Fibroblast of the conjunctiva (primary cell): Measurements from ENCODE around the gene AMT.
A peak's percentile ranks its signal among the peaks of the same experiment; 100 is the strongest.

Experiments
- DNase-seq: peaks from one replicate; pipeline ENCODE4 v3.0.0-alpha.2; 2010; ENCODE audit warnings: low read depth

Gene AMT

GRCh38 chr3:49388289-49388820, 33.9 kb downstream of the AMT start:
- DNase-seq: no peak

GRCh38 chr3:49387721-49388120, 34.6 kb downstream of the AMT start:
- no peak for DNase-seq

GRCh38 chr3:49386056-49386756, 36.1 kb downstream of the AMT start:
- DNase-seq: no peak

- DNase-seq: no peak
These were observed 36.7 kb downstream of the AMT start for GRCh38 chr3:49385617-49386016.

- no peak for DNase-seq
These were observed 38.9 kb downstream of the AMT start for GRCh38 chr3:49383387-49383786.

GRCh38 chr3:49378249-49378895, 43.9 kb downstream of the AMT start:
- peak; percentile 37 for DNase-seq

- DNase-seq: no peak
These were observed 44.8 kb downstream of the AMT start for GRCh38 chr3:49377483-49377882.

- no peak for DNase-seq
These were observed 50.3 kb downstream of the AMT start for GRCh38 chr3:49371946-49372345.

- no peak for DNase-seq
These were observed 51.5 kb downstream of the AMT start for GRCh38 chr3:49370585-49371290.
